Fibroblast of skin of right biceps (primary cell): ENCODE measurements around the gene SFTA2.
"Not testable (repeated sequence)": the region's sequence is repeated elsewhere in the genome, so short reads cannot be mapped to it uniquely, and the experiment has no call there.

ENCODE experiments used
- DNase-seq: peaks from one replicate; pipeline ENCODE4 v3.0.0-alpha.2; 2013

SFTA2 gene

GRCh38 chr6:30942338-30943060 lies 10.5 kb upstream of the SFTA2 start:
- peak; percentile 89 for DNase-seq

- no peak for DNase-seq
Measured at GRCh38 chr6:30940361-30940986, 8.5 kb upstream of the SFTA2 start, which contains the start of gene MUCL3. Gene MUCL3 (plus strand): TSS chr6:30940973. CDS start chr6:30941000, 27 bp downstream.

- no peak for DNase-seq
Measured at GRCh38 chr6:30939473-30939872, 7.5 kb upstream of the SFTA2 start.

GRCh38 chr6:30938730-30939129 lies 6.8 kb upstream of the SFTA2 start:
- DNase-seq, result no peak

GRCh38 chr6:30937265-30937664 lies 5.3 kb upstream of the SFTA2 start:
- no peak for DNase-seq

- DNase-seq, result no peak
Measured at GRCh38 chr6:30935018-30935417, 3.0 kb upstream of the SFTA2 start.

GRCh38 chr6:30932665-30933365 lies 845 bp upstream of the SFTA2 start:
- no peak for DNase-seq

GRCh38 chr6:30931272-30931671 lies 698 bp downstream of the SFTA2 start:
- DNase-seq, result no peak

GRCh38 chr6:30930506-30930905 lies 1.5 kb downstream of the SFTA2 start:
- no peak for DNase-seq

GRCh38 chr6:30928677-30929076 lies 3.3 kb downstream of the SFTA2 start:
- no peak for DNase-seq

GRCh38 chr6:30927080-30927479 lies 4.9 kb downstream of the SFTA2 start:
- DNase-seq, result not testable (repeated sequence)

GRCh38 chr6:30926644-30927043 lies 5.3 kb downstream of the SFTA2 start:
- DNase-seq, result no peak

- not testable (repeated sequence) for DNase-seq
Measured at GRCh38 chr6:30924040-30924627, 7.8 kb downstream of the SFTA2 start.

- no peak for DNase-seq
Measured at GRCh38 chr6:30922447-30922852, 9.5 kb downstream of the SFTA2 start.

GRCh38 chr6:30918670-30919069 lies 13.3 kb downstream of the SFTA2 start:
- DNase-seq, result no peak

- DNase-seq, result no peak
Measured at GRCh38 chr6:30917487-30917886, 14.5 kb downstream of the SFTA2 start.

GRCh38 chr6:30917041-30917440 lies 14.9 kb downstream of the SFTA2 start:
- DNase-seq, result no peak

- peak; percentile 68 for DNase-seq
Measured at GRCh38 chr6:30915591-30915946, 16.4 kb downstream of the SFTA2 start.

GRCh38 chr6:30914854-30915590 lies 16.9 kb downstream of the SFTA2 start:
- DNase-seq, result no peak

GRCh38 chr6:30914076-30914853 lies 17.7 kb downstream of the SFTA2 start, which contains the start of gene VARS2:
Gene VARS2 (plus strand): TSS chr6:30914238. CDS start chr6:30914837, 599 bp downstream.
- DNase-seq, result peak; percentile 92

GRCh38 chr6:30913721-30914075 lies 18.3 kb downstream of the SFTA2 start:
- DNase-seq, result no peak
